GM19397 (cell line): ENCODE data around the gene HTR1D.
A peak's percentile ranks its signal among the peaks of the same experiment; 100 is the strongest.

Source experiments
- ATAC-seq: cut with Tn5 transposase; IDR thresholded peaks from one replicate; pipeline ENCODE4 v1.9.1; 2021; ENCODE audit warnings: mild to moderate bottlenecking, moderate library complexity; ENCODE audit not compliant: unreplicated experiment

Gene HTR1D

GRCh38 chr1:23187637-23188036 lies 29.7 kb downstream of the HTR1D start:
- no peak for ATAC-seq

- ATAC-seq = no peak
Measured at GRCh38 chr1:23185381-23185780, 31.9 kb downstream of the HTR1D start.

- no peak for ATAC-seq
Measured at GRCh38 chr1:23184212-23184934, 32.9 kb downstream of the HTR1D start.

GRCh38 chr1:23179862-23180261 lies 37.4 kb downstream of the HTR1D start:
- no peak for ATAC-seq

- ATAC-seq = no peak
Measured at GRCh38 chr1:23178950-23179349, 38.4 kb downstream of the HTR1D start.

GRCh38 chr1:23178414-23178813 lies 38.9 kb downstream of the HTR1D start:
- no peak for ATAC-seq

- ATAC-seq = peak; percentile 82
Measured at GRCh38 chr1:23177438-23178380, 39.6 kb downstream of the HTR1D start.

GRCh38 chr1:23177031-23177430 lies 40.3 kb downstream of the HTR1D start:
- no peak for ATAC-seq

GRCh38 chr1:23174426-23175110 lies 42.7 kb downstream of the HTR1D start:
- ATAC-seq = no peak

- ATAC-seq = no peak
Measured at GRCh38 chr1:23171181-23171755, 46.0 kb downstream of the HTR1D start.

GRCh38 chr1:23169727-23170335 lies 47.5 kb downstream of the HTR1D start:
- ATAC-seq = no peak

- no peak for ATAC-seq
Measured at GRCh38 chr1:23169195-23169575, 48.1 kb downstream of the HTR1D start.

GRCh38 chr1:23168445-23169194 lies 48.7 kb downstream of the HTR1D start, which contains the start of gene LUZP1:
TSS of gene LUZP1 (minus strand) at chr1:23168856.
- peak; percentile 56 for ATAC-seq

GRCh38 chr1:23168079-23168444 lies 49.2 kb downstream of the HTR1D start:
- no peak for ATAC-seq

- ATAC-seq = no peak
Measured at GRCh38 chr1:23167353-23168078, 49.8 kb downstream of the HTR1D start.

- ATAC-seq = no peak
Measured at GRCh38 chr1:23166854-23167253, 50.4 kb downstream of the HTR1D start.

GRCh38 chr1:23163395-23163794 lies 53.9 kb downstream of the HTR1D start:
- ATAC-seq = no peak

- no peak for ATAC-seq
Measured at GRCh38 chr1:23159963-23160877, 57.1 kb downstream of the HTR1D start.
